ENCODE data around the gene CST9L. TPM values are rescaled to one million over a fixed set of nuclear protein-coding genes. Genes with fewer than 3 reads are reported as not detected.

The CST9L gene
- total RNA-seq, 6 experiments from 2014 or later: not detected

DNA sequence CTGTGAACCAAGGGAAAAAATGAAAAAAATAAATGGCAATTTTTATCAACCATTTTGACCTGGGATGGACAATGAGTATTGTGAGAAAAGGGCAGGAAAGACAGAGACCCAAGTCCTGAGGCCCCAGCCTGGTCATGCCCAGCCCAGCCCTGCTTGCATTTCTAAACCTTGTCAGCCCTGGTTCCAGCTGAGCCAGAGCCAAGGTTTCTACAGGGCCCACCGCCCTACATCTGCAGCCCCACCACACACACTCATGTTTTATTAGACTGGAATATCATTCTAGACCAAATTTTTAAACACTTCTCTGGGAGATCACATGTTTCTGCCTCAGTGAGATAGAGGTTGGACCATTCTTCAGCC, 667 bp upstream of the CST9L start:
- DNase-seq (no peak), ATAC-seq (no peak)
- 90% methylated on average over 1 of the region's 1 CpG for WGBS (ENCODE audit: insufficient coverage, low coverage, low lambda C conversion rate, missing lambda C conversion rate)
- no peaks in the 10 kb centered on the region for H3K36me3 ChIP-seq
- H3K4me1 ChIP-seq: peaks cover 0 to 9% (median 0%) of the 10 kb centered on the region in 4 donors
- H3K9me3 ChIP-seq: no peaks in the 10 kb centered on the region
- no peaks in the 10 kb centered on the region for H3K27me3 ChIP-seq
- TF ChIP-seq POLR2A (IDR thresholded peaks at IDR 0.05): no peak
- TF ChIP-seq, protein P1, sequence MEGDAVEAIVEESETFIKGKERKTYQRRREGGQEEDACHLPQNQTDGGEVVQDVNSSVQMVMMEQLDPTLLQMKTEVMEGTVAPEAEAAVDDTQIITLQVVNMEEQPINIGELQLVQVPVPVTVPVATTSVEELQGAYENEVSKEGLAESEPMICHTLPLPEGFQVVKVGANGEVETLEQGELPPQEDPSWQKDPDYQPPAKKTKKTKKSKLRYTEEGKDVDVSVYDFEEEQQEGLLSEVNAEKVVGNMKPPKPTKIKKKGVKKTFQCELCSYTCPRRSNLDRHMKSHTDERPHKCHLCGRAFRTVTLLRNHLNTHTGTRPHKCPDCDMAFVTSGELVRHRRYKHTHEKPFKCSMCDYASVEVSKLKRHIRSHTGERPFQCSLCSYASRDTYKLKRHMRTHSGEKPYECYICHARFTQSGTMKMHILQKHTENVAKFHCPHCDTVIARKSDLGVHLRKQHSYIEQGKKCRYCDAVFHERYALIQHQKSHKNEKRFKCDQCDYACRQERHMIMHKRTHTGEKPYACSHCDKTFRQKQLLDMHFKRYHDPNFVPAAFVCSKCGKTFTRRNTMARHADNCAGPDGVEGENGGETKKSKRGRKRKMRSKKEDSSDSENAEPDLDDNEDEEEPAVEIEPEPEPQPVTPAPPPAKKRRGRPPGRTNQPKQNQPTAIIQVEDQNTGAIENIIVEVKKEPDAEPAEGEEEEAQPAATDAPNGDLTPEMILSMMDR (IDR thresholded peaks at IDR 0.05): no peak
- intact Hi-C loops (cut with DNase I): no loop called here
- H3K27ac ChIP-seq: no peak overlapping the region
- no peak overlapping the region for H3K4me3 ChIP-seq

DNA sequence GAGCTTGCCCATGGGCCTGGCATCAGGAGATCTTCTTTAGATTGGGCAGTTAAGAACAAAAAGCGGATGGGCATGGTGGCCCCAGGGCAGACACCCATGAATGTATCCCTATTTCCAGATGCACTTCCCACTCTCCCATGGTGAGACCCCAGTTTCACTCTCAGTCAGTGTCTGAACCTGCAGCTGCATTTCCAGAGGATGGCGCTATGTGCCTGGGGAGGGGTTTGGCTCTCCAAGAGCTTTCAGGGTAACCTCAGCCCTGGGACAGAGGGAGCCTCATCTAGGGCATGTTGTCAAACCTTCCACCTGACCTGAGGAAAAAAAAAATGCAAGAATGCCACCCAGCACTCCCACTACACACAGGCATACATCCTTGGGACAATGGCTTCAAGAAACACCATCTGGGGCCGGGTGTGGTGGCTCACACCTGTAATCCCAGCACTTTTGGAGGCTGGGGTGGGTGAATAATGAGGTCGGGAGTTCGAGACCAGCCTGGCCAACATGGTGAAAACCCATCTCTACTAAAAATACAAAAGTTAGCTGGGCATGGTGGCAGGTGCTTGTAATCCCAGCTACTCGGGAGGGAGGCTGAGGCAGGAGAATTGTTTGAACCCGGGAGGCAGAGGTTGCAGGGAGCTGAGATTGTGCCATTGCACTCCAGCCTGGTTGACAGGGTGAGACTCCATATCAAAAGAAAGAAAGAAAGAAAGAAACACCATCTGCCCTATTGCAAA, 1.9 kb downstream of the CST9L start:
- no peak overlapping the region for H3K27ac ChIP-seq
- intact Hi-C loops (cut with DNase I): no loop called here
- 54% methylated on average over 5 of the region's 7 CpGs for WGBS (ENCODE audit: insufficient coverage, low coverage, low lambda C conversion rate, missing lambda C conversion rate)

GRCh38 chr20:23565503-23566045, 2.7 kb downstream of the CST9L start:
- WGBS (ENCODE audit: insufficient coverage, low coverage, low lambda C conversion rate, missing lambda C conversion rate): 71% methylated on average over 1 of the region's 2 CpGs
- no peaks in the 10 kb centered on the region for H3K36me3 ChIP-seq
- no peak overlapping the region for H3K27ac ChIP-seq
- intact Hi-C loops (cut with DNase I): no loop called here
- H3K9me3 ChIP-seq: no peaks in the 10 kb centered on the region
- TF ChIP-seq POLR2A (IDR thresholded peaks at IDR 0.05): no peak
- TF ChIP-seq, protein P1 (IDR thresholded peaks at IDR 0.05): no peak
- H3K4me3 ChIP-seq: no peak overlapping the region
- H3K27me3 ChIP-seq: no peaks in the 10 kb centered on the region
- ATAC-seq: peak in 1 of 4 donors; percentile 8
- H3K4me1 ChIP-seq: peaks cover 0 to 3% (median 0%) of the 10 kb centered on the region in 4 donors
- DNase-seq: no peak

More for the DNA sequence above, 1.9 kb downstream of the CST9L start:
- peaks cover 0 to 9% (median 0%) of the 10 kb centered on the region in 4 donors for H3K4me1 ChIP-seq
- H3K4me3 ChIP-seq: no peak overlapping the region
- no peak for DNase-seq
- ATAC-seq: no peak
- no peaks in the 10 kb centered on the region for H3K9me3 ChIP-seq
- TF ChIP-seq POLR2A (IDR thresholded peaks at IDR 0.05): no peak
- TF ChIP-seq, protein P1 (IDR thresholded peaks at IDR 0.05): no peak
- no peaks in the 10 kb centered on the region for H3K27me3 ChIP-seq
- H3K36me3 ChIP-seq: no peaks in the 10 kb centered on the region

GRCh38 chr20:23564927-23565326, 3.4 kb downstream of the CST9L start:
- no peaks in the 10 kb centered on the region for H3K27me3 ChIP-seq
- intact Hi-C loops (cut with DNase I): no loop called here
- ATAC-seq (no peak), DNase-seq (no peak)
- 40% methylated on average over 2 of the region's 3 CpGs for WGBS (ENCODE audit: insufficient coverage, low coverage, low lambda C conversion rate, missing lambda C conversion rate)
- H3K4me3 ChIP-seq: no peak overlapping the region
- no peaks in the 10 kb centered on the region for H3K9me3 ChIP-seq
- no peak overlapping the region for H3K27ac ChIP-seq
- no peaks in the 10 kb centered on the region for H3K36me3 ChIP-seq
- TF ChIP-seq, protein P1 (IDR thresholded peaks at IDR 0.05): no peak
- TF ChIP-seq POLR2A (IDR thresholded peaks at IDR 0.05): no peak
- H3K4me1 ChIP-seq: no peaks in the 10 kb centered on the region

All from right lobe of liver (tissue), 6 donors.